HepG2 (cell line): ENCODE results near the gene SERPINB6. TPM values are rescaled to one million over a fixed set of nuclear protein-coding genes. Genes with fewer than 3 reads are reported as not detected.

Experiments used
- BCL3 ChIP-seq: sonication (generic); formaldehyde crosslinking; IDR thresholded peaks from 2 replicates; pipeline ENCODE4 v1.5.1; 2020; ENCODE audit warnings: mild to moderate bottlenecking, missing genetic modification reagents, moderate library complexity
- CHCHD3 ChIP-seq: sonication (generic); formaldehyde crosslinking; IDR thresholded peaks from 2 replicates; pipeline ENCODE4 v1.8.0; 2022; ENCODE audit warnings: mild to moderate bottlenecking, missing genetic modification reagents, moderate library complexity
- CHD2 ChIP-seq: IDR thresholded peaks from 2 replicates; pipeline ENCODE4 v1.6.1; 2011; ENCODE audit warnings: low read depth, low read length, improper control_type of control experiment
- CREB1 ChIP-seq, 2 experiments: fragments of 450-650 bp in 1 of 2; IDR thresholded peaks; 2 replicates each; pipeline ENCODE4 v1.6.1; 2016 to 2017; ENCODE audit warnings: control low read depth in 1 of 2, mild to moderate bottlenecking in 1 of 2, missing compliant biosample characterization in 1 of 2, missing genetic modification characterization in 1 of 2
- HHEX ChIP-seq: IDR thresholded peaks from 2 replicates; pipeline ENCODE4 v1.6.1; 2016; ENCODE audit warnings: control low read depth
- HIVEP1 ChIP-seq: sonication (generic); formaldehyde crosslinking; IDR thresholded peaks from 2 replicates; pipeline ENCODE4 v1.4.0; 2020; ENCODE audit warnings: mild to moderate bottlenecking, missing genetic modification reagents
- IKZF4 ChIP-seq: sonication (generic); formaldehyde crosslinking; IDR thresholded peaks from 2 replicates; pipeline ENCODE4 v1.5.1; 2020; ENCODE audit warnings: borderline replicate concordance, mild to moderate bottlenecking, low read depth, missing genetic modification reagents; ENCODE audit errors: not compliant biosample characterization
- IRF2 ChIP-seq: IDR thresholded peaks from 2 replicates; pipeline ENCODE4 v1.6.1; 2018; ENCODE audit warnings: missing genetic modification reagents, missing compliant biosample characterization
- JUNB ChIP-seq: sonication (generic); formaldehyde crosslinking; IDR thresholded peaks from 2 replicates; pipeline ENCODE4 v1.8.0; 2022; ENCODE audit warnings: missing genetic modification reagents, mild to moderate bottlenecking, borderline replicate concordance
- RAD21 ChIP-seq: fragments of 450-650 bp; formaldehyde crosslinking; IDR thresholded peaks from 2 replicates; pipeline ENCODE4 v1.5.0; 2020; ENCODE audit warnings: mild to moderate bottlenecking
- SP4 ChIP-seq: sonication (generic); formaldehyde crosslinking; IDR thresholded peaks from 2 replicates; pipeline ENCODE4 v1.8.1; 2023; ENCODE audit warnings: mild to moderate bottlenecking, missing genetic modification reagents
- TIGD3 ChIP-seq: sonication (generic); formaldehyde crosslinking; IDR thresholded peaks from 2 replicates; pipeline ENCODE4 v1.5.1; 2020; ENCODE audit warnings: mild to moderate bottlenecking, missing genetic modification reagents, borderline replicate concordance
- WIZ ChIP-seq: sonication (generic); formaldehyde crosslinking; IDR thresholded peaks from 2 replicates; pipeline ENCODE4 v1.5.1; 2020; ENCODE audit warnings: mild to moderate bottlenecking, missing genetic modification reagents
- YEATS4 ChIP-seq: sonication (generic); formaldehyde crosslinking; IDR thresholded peaks from 2 replicates; pipeline ENCODE4 v1.4.0; 2020; ENCODE audit warnings: missing genetic modification reagents, borderline replicate concordance
- YY1 ChIP-seq: IDR thresholded peaks from 2 replicates; pipeline ENCODE4 v1.6.1; 2011; ENCODE audit warnings: low read length, low read depth, moderate library complexity, mild to moderate bottlenecking; ENCODE audit not compliant: insufficient read depth, insufficient replicate concordance
- ZFP37 ChIP-seq: sonication (generic); formaldehyde crosslinking; IDR thresholded peaks from 2 replicates; pipeline ENCODE4 v1.4.0; 2020; ENCODE audit warnings: missing genetic modification reagents, borderline replicate concordance
- ZFP62 ChIP-seq: sonication (generic); formaldehyde crosslinking; IDR thresholded peaks from 2 replicates; pipeline ENCODE4 v1.4.0; 2020; ENCODE audit warnings: missing genetic modification reagents
- ZMYM4 ChIP-seq: sonication (generic); formaldehyde crosslinking; IDR thresholded peaks from 2 replicates; pipeline ENCODE4 v1.8.1; 2023; ENCODE audit warnings: mild to moderate bottlenecking, missing genetic modification reagents
- ZNF292 ChIP-seq: sonication (generic); formaldehyde crosslinking; IDR thresholded peaks from 2 replicates; pipeline ENCODE4 v1.8.1; 2022; ENCODE audit warnings: mild to moderate bottlenecking, low read depth, missing genetic modification reagents, borderline replicate concordance
- ZNF30 ChIP-seq: sonication (generic); formaldehyde crosslinking; IDR thresholded peaks from 2 replicates; pipeline ENCODE4 v1.5.0; 2020; ENCODE audit warnings: mild to moderate bottlenecking, missing genetic modification reagents
- ZNF33A ChIP-seq: sonication (generic); formaldehyde crosslinking; IDR thresholded peaks from 2 replicates; pipeline ENCODE4 v1.5.1; 2020; ENCODE audit warnings: missing genetic modification reagents, mild to moderate bottlenecking, moderate library complexity, borderline replicate concordance
- ZNF501 ChIP-seq: sonication (generic); formaldehyde crosslinking; IDR thresholded peaks from 2 replicates; pipeline ENCODE4 v1.5.1; 2020; ENCODE audit warnings: mild to moderate bottlenecking, moderate library complexity, missing genetic modification reagents
- ZNF788 ChIP-seq: sonication (generic); formaldehyde crosslinking; IDR thresholded peaks from 2 replicates; pipeline ENCODE4 v1.5.0; 2020; ENCODE audit warnings: mild to moderate bottlenecking, missing genetic modification reagents, borderline replicate concordance
- ZNF891 ChIP-seq: sonication (generic); formaldehyde crosslinking; IDR thresholded peaks from 2 replicates; pipeline ENCODE4 v1.5.0; 2020; ENCODE audit warnings: mild to moderate bottlenecking, missing genetic modification reagents
- polyA plus RNA-seq, 8 experiments: library from polyadenylated mRNA; depleted of rRNA in 3 of 8; stranded (reverse) in 7 of 8; unstranded in 1 of 8; fragments of >200 nt; fragmentation: Illumina TruSeq in 4 of 8; extraction: Trizol in 4 of 8; gene quantifications; 2 replicates each; pipeline versions ENCODE4 v1.2.1 to v1.2.3, GENCODE V29; 2011 to 2016; ENCODE audit warnings: low read depth in 4 of 8, missing spikeins in 1 of 8, mixed read lengths in 1 of 8; ENCODE audit not compliant: insufficient read depth in 1 of 8
- total RNA-seq, 5 experiments: library from RNA; depleted of rRNA; stranded (reverse); fragments of >200 nt; fragmentation: Illumina TruSeq; extraction: Trizol; gene quantifications; 2 replicates each; pipeline ENCODE4 v1.2.3, GENCODE V29; 2016; ENCODE audit warnings: low read depth in 1 of 5
- TF ChIP-seq, protein P1 (sequence below): sonication (generic); formaldehyde crosslinking; IDR thresholded peaks from 2 replicates; pipeline ENCODE4 v1.9.0; 2022; ENCODE audit warnings: missing genetic modification reagents, mild to moderate bottlenecking, borderline replicate concordance

Gene SERPINB6
- total and polyA plus RNA-seq, 2 of the 13 experiments (the other 11 are each of a cell fraction or from before 2014, with no cell fraction given) = 38.2 to 61.3 TPM

GRCh38 chr6:2989332-2990247 lies 18.2 kb upstream of the SERPINB6 start (continued):
- peak; percentile 21; the same call in 1 of the 2 replicates for TF ChIP-seq ZNF292 (CRISPR knock-in tag)
- TF ChIP-seq, protein P1, sequence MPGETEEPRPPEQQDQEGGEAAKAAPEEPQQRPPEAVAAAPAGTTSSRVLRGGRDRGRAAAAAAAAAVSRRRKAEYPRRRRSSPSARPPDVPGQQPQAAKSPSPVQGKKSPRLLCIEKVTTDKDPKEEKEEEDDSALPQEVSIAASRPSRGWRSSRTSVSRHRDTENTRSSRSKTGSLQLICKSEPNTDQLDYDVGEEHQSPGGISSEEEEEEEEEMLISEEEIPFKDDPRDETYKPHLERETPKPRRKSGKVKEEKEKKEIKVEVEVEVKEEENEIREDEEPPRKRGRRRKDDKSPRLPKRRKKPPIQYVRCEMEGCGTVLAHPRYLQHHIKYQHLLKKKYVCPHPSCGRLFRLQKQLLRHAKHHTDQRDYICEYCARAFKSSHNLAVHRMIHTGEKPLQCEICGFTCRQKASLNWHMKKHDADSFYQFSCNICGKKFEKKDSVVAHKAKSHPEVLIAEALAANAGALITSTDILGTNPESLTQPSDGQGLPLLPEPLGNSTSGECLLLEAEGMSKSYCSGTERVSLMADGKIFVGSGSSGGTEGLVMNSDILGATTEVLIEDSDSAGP = no peak
- TF ChIP-seq BCL3 (CRISPR knock-in tag) = no peak
- TF ChIP-seq YY1 = peak; percentile 94
- no peak for TF ChIP-seq ZNF788 (CRISPR knock-in tag)
- TF ChIP-seq CHD2 = no peak
- no peak for TF ChIP-seq IKZF4 (CRISPR knock-in tag)
- peak; percentile 67 for TF ChIP-seq IRF2 (CRISPR knock-in tag)
- 0 out of 2 replicates have a peak, but pooled peaks have one; percentile 71 for TF ChIP-seq TIGD3
- no peak for TF ChIP-seq WIZ (CRISPR knock-in tag)
- no peak for TF ChIP-seq JUNB (CRISPR knock-in tag)
- peak; percentile 70; the same call in 1 of the 2 replicates for TF ChIP-seq YEATS4 (CRISPR knock-in tag)
- no peak for TF ChIP-seq ZFP62 (CRISPR knock-in tag)
- peak; percentile 39; the same call in 1 of the 2 replicates for TF ChIP-seq SP4 (CRISPR knock-in tag)
- TF ChIP-seq RAD21 = no peak
- no peak for TF ChIP-seq ZNF891
- TF ChIP-seq HHEX (CRISPR knock-in tag) = no peak
- peak; percentile 61; the same call in 1 of the 2 replicates for TF ChIP-seq ZMYM4 (CRISPR knock-in tag)
- no peak for TF ChIP-seq CHCHD3 (CRISPR knock-in tag)
- no peak; the same call in 1 of the 2 replicates for TF ChIP-seq ZNF501
- no peak for TF ChIP-seq ZNF30 (CRISPR knock-in tag)
- no peak for TF ChIP-seq ZNF33A (CRISPR knock-in tag)
- no peak for TF ChIP-seq ZFP37 (CRISPR knock-in tag)
- peak; percentile 62 for TF ChIP-seq CREB1 (IDR thresholded peaks at IDR 0.05)
- TF ChIP-seq CREB1 (CRISPR knock-in tag; IDR thresholded peaks at IDR 0.05) = peak; percentile 83
- TF ChIP-seq HIVEP1 (CRISPR knock-in tag) = no peak
